ENCODE data around the gene UEVLD.

Gene UEVLD

GRCh38 chr11:18498039-18498438 is 90.5 kb downstream of the UEVLD start:
- no peak for DNase-seq (ENCODE audit: low read depth)

- no peak for DNase-seq (ENCODE audit: low read depth)
Observed at GRCh38 chr11:18495703-18496102, 92.8 kb downstream of the UEVLD start.

- DNase-seq (ENCODE audit: low read depth) = no peak
Observed at GRCh38 chr11:18495271-18495670, 93.3 kb downstream of the UEVLD start.

- no peak for DNase-seq (ENCODE audit: low read depth)
Observed at GRCh38 chr11:18493310-18493709, 95.2 kb downstream of the UEVLD start.

GRCh38 chr11:18492888-18493287 is 95.6 kb downstream of the UEVLD start:
- no peak for DNase-seq (ENCODE audit: low read depth)

DNA sequence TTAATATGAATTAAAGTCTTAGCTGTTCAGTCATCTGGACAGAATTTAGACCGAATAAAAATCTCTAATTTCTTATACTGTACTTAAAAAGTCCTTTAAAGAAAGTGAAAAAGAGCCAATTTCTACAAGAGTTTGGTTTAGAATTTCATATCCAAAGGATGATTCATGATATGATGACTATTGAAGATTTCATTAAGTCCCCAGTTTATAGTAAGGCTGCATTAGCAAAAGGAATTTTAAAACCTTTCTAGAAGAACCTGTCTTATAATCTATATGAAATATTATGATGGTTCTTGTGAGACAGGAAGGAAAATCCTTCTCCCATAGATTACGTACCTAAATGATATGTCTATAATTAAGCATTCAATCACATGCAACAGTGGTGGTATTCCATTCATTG is 96.6 kb downstream of the UEVLD start:
- DNase-seq (ENCODE audit: low read depth) = no peak

GRCh38 chr11:18490736-18491485 is 97.6 kb downstream of the UEVLD start:
- no peak for DNase-seq (ENCODE audit: low read depth)

DNA sequence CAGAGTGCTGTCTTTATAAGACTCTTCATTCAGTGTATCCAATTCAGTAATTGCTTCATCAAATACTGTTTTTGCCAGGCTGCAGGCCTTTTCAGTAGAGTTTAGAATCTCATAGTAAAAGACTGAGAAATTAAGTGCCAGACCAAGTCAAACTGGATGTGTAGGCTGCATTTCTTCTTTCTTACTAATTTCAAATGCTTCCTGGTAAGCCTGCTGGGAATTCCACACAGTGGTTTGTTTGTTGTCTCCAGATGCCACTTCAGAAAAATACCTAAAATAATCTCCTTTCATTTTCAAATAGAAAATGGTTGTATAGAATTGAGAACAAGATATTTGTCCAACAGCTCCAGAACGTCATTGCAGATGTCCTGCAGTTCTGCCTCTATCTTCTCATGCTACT is 98.2 kb downstream of the UEVLD start:
- DNase-seq (ENCODE audit: low read depth) = no peak

GRCh38 chr11:18485913-18486528 is 102.5 kb downstream of the UEVLD start:
- DNase-seq (ENCODE audit: low read depth) = no peak

All from T-helper 22 cell (primary cell).